ENCODE measurements around the gene MTMR4.
"Not testable (repeated sequence)": the region's sequence is repeated elsewhere in the genome, so short reads cannot be mapped to it uniquely, and the experiment has no call there.

MTMR4 gene

GRCh38 chr17:58525239-58525638 lies 10.8 kb upstream of the MTMR4 start:
- DNase-seq (ENCODE audit: low spot score), result no peak

- no peak for DNase-seq (ENCODE audit: low spot score)
Observed at GRCh38 chr17:58521680-58522079, 7.2 kb upstream of the MTMR4 start.

- peak; percentile 45 for DNase-seq (ENCODE audit: low spot score)
Observed at GRCh38 chr17:58520843-58521430, 6.5 kb upstream of the MTMR4 start.

GRCh38 chr17:58517928-58518609 lies 3.6 kb upstream of the MTMR4 start:
- DNase-seq (ENCODE audit: low spot score), result peak; percentile 100

GRCh38 chr17:58517378-58517927 lies 3.0 kb upstream of the MTMR4 start:
- no peak for DNase-seq (ENCODE audit: low spot score)

GRCh38 chr17:58516644-58517377 lies 2.4 kb upstream of the MTMR4 start:
- DNase-seq (ENCODE audit: low spot score), result no peak

- no peak for DNase-seq (ENCODE audit: low spot score)
Observed at GRCh38 chr17:58515286-58515685, 848 bp upstream of the MTMR4 start.

- no peak for DNase-seq (ENCODE audit: low spot score)
Observed at GRCh38 chr17:58514770-58515157, 326 bp upstream of the MTMR4 start.

GRCh38 chr17:58513267-58513964 lies 1.0 kb downstream of the MTMR4 start:
- DNase-seq (ENCODE audit: low spot score), result no peak

GRCh38 chr17:58510075-58510474 lies 4.4 kb downstream of the MTMR4 start:
- DNase-seq (ENCODE audit: low spot score), result no peak

- no peak for DNase-seq (ENCODE audit: low spot score)
Observed at GRCh38 chr17:58508341-58509067, 5.9 kb downstream of the MTMR4 start.

- no peak for DNase-seq (ENCODE audit: low spot score)
Observed at GRCh38 chr17:58507123-58507634, 7.3 kb downstream of the MTMR4 start.

- no peak for DNase-seq (ENCODE audit: low spot score)
Observed at GRCh38 chr17:58506354-58507080, 7.9 kb downstream of the MTMR4 start.

GRCh38 chr17:58504826-58505351 lies 9.5 kb downstream of the MTMR4 start:
- DNase-seq (ENCODE audit: low spot score), result peak; percentile 40

- DNase-seq (ENCODE audit: low spot score), result no peak
Observed at GRCh38 chr17:58503866-58504265, 10.6 kb downstream of the MTMR4 start.

GRCh38 chr17:58503134-58503533 lies 11.3 kb downstream of the MTMR4 start:
- not testable (repeated sequence) for DNase-seq (ENCODE audit: low spot score)

- no peak for DNase-seq (ENCODE audit: low spot score)
Observed at GRCh38 chr17:58501451-58501850, 13.0 kb downstream of the MTMR4 start.

- DNase-seq (ENCODE audit: low spot score), result no peak
Observed at GRCh38 chr17:58498177-58498828, 16.1 kb downstream of the MTMR4 start.

- DNase-seq (ENCODE audit: low spot score), result no peak
Observed at GRCh38 chr17:58493506-58493905, 20.9 kb downstream of the MTMR4 start.
